CD4-positive, alpha-beta memory T cell (primary cell): ENCODE data around the gene ZNF397. TPM values are rescaled to one million over a fixed set of nuclear protein-coding genes. Genes with fewer than 3 reads are reported as not detected.

Experiments
- CTCF ChIA-PET: fragments of 350-600 bp; sonication (Branson Sonifier 250); formaldehyde crosslinking; loops from one replicate; lab custom pipeline; 2021; ENCODE audit warnings: inconsistent platforms; ENCODE audit not compliant: partially characterized antibody; lab: Charles Lee
- POLR2A ChIA-PET: fragments of 350-600 bp; sonication (Branson Sonifier 250); formaldehyde crosslinking; loops from one replicate; lab custom pipeline; 2021; ENCODE audit not compliant: partially characterized antibody; lab: Charles Lee
- DNase-seq, 5 donors: peaks; one replicate each; pipeline versions ENCODE4 v3.0.0 to v3.0.0-alpha.2; 2020 to 2022; ENCODE audit warnings: mixed read lengths in 1 of 5
- H3K27ac ChIP-seq: one replicate; pipeline ENCODE4 v1.7.0; 2013; ENCODE audit warnings: low read depth, low read length
- H3K27me3 ChIP-seq: 2 replicates; pipeline ENCODE4 v1.7.0; 2013; ENCODE audit warnings: mild to moderate bottlenecking, low read length, moderate library complexity; ENCODE audit not compliant: insufficient read depth
- H3K36me3 ChIP-seq: 2 replicates; pipeline ENCODE4 v1.7.0; 2013; ENCODE audit warnings: mild to moderate bottlenecking, low read length, moderate library complexity; ENCODE audit not compliant: insufficient read depth
- H3K4me1 ChIP-seq: 2 replicates; pipeline ENCODE4 v1.7.0; 2013; ENCODE audit warnings: mild to moderate bottlenecking, low read length, moderate library complexity; ENCODE audit not compliant: insufficient read depth
- H3K4me3 ChIP-seq, 2 donors: one replicate each; pipeline ENCODE4 v1.7.0; 2013; ENCODE audit warnings: low read length in 2 of 2, mild to moderate bottlenecking in 1 of 2
- H3K9me3 ChIP-seq, 2 donors: one replicate each; pipeline ENCODE4 v1.7.0; 2013; ENCODE audit warnings: low read length in 2 of 2, control low read depth in 1 of 2; ENCODE audit not compliant: control insufficient read depth in 1 of 2
- H3K27ac Mint-ChIP-seq, 7 donors: one replicate each; pipeline ENCODE4 v1.8.0; 2020 to 2021; ENCODE audit warnings: mixed read lengths in 7 of 7, mild to moderate bottlenecking in 6 of 7, inconsistent platforms in 3 of 7, moderate library complexity in 3 of 7
- H3K27me3 Mint-ChIP-seq, 2 donors: one replicate each; pipeline ENCODE4 v1.8.0; 2020 to 2021; ENCODE audit warnings: mixed read lengths in 2 of 2
- H3K36me3 Mint-ChIP-seq, 2 donors: one replicate each; pipeline ENCODE4 v1.8.0; 2020 to 2021; ENCODE audit warnings: mixed read lengths in 2 of 2, inconsistent platforms in 1 of 2, mild to moderate bottlenecking in 1 of 2
- H3K4me1 Mint-ChIP-seq, 4 donors: one replicate each; pipeline ENCODE4 v1.8.0; 2020 to 2021; ENCODE audit warnings: mixed read lengths in 4 of 4, mild to moderate bottlenecking in 1 of 4
- H3K4me3 Mint-ChIP-seq, 8 donors: one replicate each; pipeline ENCODE4 v1.8.0; 2020 to 2021; ENCODE audit warnings: mixed read lengths in 8 of 8, mild to moderate bottlenecking in 7 of 8, moderate library complexity in 6 of 8, inconsistent platforms in 3 of 8
- H3K9me3 Mint-ChIP-seq, 8 donors: one replicate each; pipeline ENCODE4 v1.8.0; 2020 to 2021; ENCODE audit warnings: mixed read lengths in 8 of 8, mild to moderate bottlenecking in 5 of 8, inconsistent platforms in 3 of 8, moderate library complexity in 1 of 8
- intact Hi-C: fragments of 100-400 bp; cut with micrococcal nuclease; formaldehyde crosslinking; loops from one replicate; pipeline ENCODE4 v1.15.1; 2023
- polyA plus RNA-seq, 2 donors: library from polyadenylated mRNA; unstranded; fragments of 300-500 nt; fragmentation: Illumina TruSeq; gene quantifications; one replicate each; pipeline ENCODE4 v1.2.3, GENCODE V29; 2021
- total RNA-seq, 2 experiments: library from RNA; stranded (reverse); gene quantifications; one replicate each; pipeline ENCODE4 v1.2.3, GENCODE V29; 2021

Gene ZNF397
- total and polyA plus RNA-seq, 4 experiments from 2014 or later = 4.6 to 58.5 (median 31.8) TPM

- no peak for DNase-seq
- Mint-ChIP-seq H3K4me1 (peaks cover 11 to 40% (median 15%) of the 10 kb centered on the region in 4 donors), H3K27me3 (no peaks in the 10 kb centered on the region), H3K36me3 (peaks cover 64 to 74% of the 10 kb centered on the region in 2 donors), H3K27ac (no peak overlapping the region), H3K4me3 (no peak overlapping the region), H3K9me3 (peaks cover 0 to 6% (median 0%) of the 10 kb centered on the region in 8 donors)
- intact Hi-C loops = loop anchor here (10.0 kb wide), 1 partner anchor 820 kb away; the partner anchor contains the start of gene RPRD1A
- Histone ChIP-seq H3K36me3 (peaks cover 39% of the 10 kb centered on the region), H3K4me1 (peaks cover 17% of the 10 kb centered on the region), H3K4me3 (no peak overlapping the region), H3K27ac (no peak overlapping the region), H3K9me3 (no peaks in the 10 kb centered on the region), H3K27me3 (no peaks in the 10 kb centered on the region)
- CTCF ChIA-PET = interaction anchor here (1.0 to 2.3 kb wide), 3 partner anchors 14 to 208 kb away, joined by 3 to 9 read pairs (median 7); no protein-coding TSS in a partner anchor
- POLR2A ChIA-PET = interaction anchor here (1.1 kb wide), 1 partner anchor 22 kb away, joined by 4 read pairs; no protein-coding TSS in a partner anchor
Measured at GRCh38 chr18:35244671-35245070, 3.8 kb downstream of the ZNF397 start.

GRCh38 chr18:35245719-35246317, 5.0 kb downstream of the ZNF397 start:
- H3K36me3 ChIP-seq = peaks cover 45% of the 10 kb centered on the region
- no peak overlapping the region for H3K27ac ChIP-seq
- Mint-ChIP-seq H3K27ac (peak overlapping the region in 1 of 7 donors; percentile 43), H3K9me3 (peaks cover 0 to 6% (median 0%) of the 10 kb centered on the region in 8 donors), H3K27me3 (no peaks in the 10 kb centered on the region), H3K4me3 (no peak overlapping the region), H3K36me3 (peaks cover 75 to 78% of the 10 kb centered on the region in 2 donors), H3K4me1 (peaks cover 11 to 35% (median 15%) of the 10 kb centered on the region in 4 donors)
- POLR2A ChIA-PET = interaction anchor here (0.8 to 1.5 kb wide), 3 partner anchors 21 to 216 kb away, joined by 3 to 5 read pairs (median 3); no protein-coding TSS in a partner anchor
- CTCF ChIA-PET = interaction anchor here (1.0 to 1.2 kb wide), 3 partner anchors 13 to 210 kb away, joined by 3 to 5 read pairs (median 4); no protein-coding TSS in a partner anchor
- H3K27me3 ChIP-seq = no peaks in the 10 kb centered on the region
- DNase-seq = no peak
- H3K4me3 ChIP-seq = no peak overlapping the region
- intact Hi-C loops = loop anchor here (10.0 kb wide), 1 partner anchor 819 kb away; the partner anchor contains the start of gene RPRD1A
- H3K4me1 ChIP-seq = peaks cover 13% of the 10 kb centered on the region
- no peaks in the 10 kb centered on the region for H3K9me3 ChIP-seq

GRCh38 chr18:35246831-35247230, 6.0 kb downstream of the ZNF397 start:
- H3K9me3 Mint-ChIP-seq = peaks cover 0 to 6% (median 0%) of the 10 kb centered on the region in 8 donors
- H3K4me1 Mint-ChIP-seq = peaks cover 11 to 25% (median 14%) of the 10 kb centered on the region in 4 donors
- peak overlapping the region in 1 of 8 donors; percentile 6 for H3K4me3 Mint-ChIP-seq
- intact Hi-C loops = loop anchor here (10.0 kb wide), 1 partner anchor 818 kb away; the partner anchor contains the start of gene RPRD1A
- CTCF ChIA-PET = interaction anchor here (1.2 kb wide), 1 partner anchor 14 kb away, joined by 4 read pairs; no protein-coding TSS in a partner anchor
- POLR2A ChIA-PET = no interaction called here
- H3K27me3 Mint-ChIP-seq = no peaks in the 10 kb centered on the region
- DNase-seq = no peak
- Histone ChIP-seq H3K27me3 (no peaks in the 10 kb centered on the region), H3K27ac (no peak overlapping the region), H3K36me3 (peaks cover 45% of the 10 kb centered on the region), H3K4me3 (no peak overlapping the region), H3K4me1 (peaks cover 9% of the 10 kb centered on the region), H3K9me3 (no peaks in the 10 kb centered on the region)
- peaks cover 84 to 85% of the 10 kb centered on the region in 2 donors for H3K36me3 Mint-ChIP-seq
- H3K27ac Mint-ChIP-seq = peak overlapping the region in 3 of 7 donors; percentile 1 to 54 (median 16)

- Mint-ChIP-seq H3K36me3 (peaks cover 86 to 89% of the 10 kb centered on the region in 2 donors), H3K27me3 (no peaks in the 10 kb centered on the region), H3K4me3 (no peak overlapping the region), H3K27ac (peak overlapping the region in 2 of 7 donors; percentile 32 to 49), H3K4me1 (peaks cover 10 to 17% (median 11%) of the 10 kb centered on the region in 4 donors), H3K9me3 (peaks cover 0 to 6% (median 4%) of the 10 kb centered on the region in 8 donors)
- POLR2A ChIA-PET = no interaction called here
- intact Hi-C loops = loop anchor here (10.0 kb wide), 1 partner anchor 817 kb away; the partner anchor contains the start of gene RPRD1A
- CTCF ChIA-PET = no interaction called here
- no peak overlapping the region for H3K27ac ChIP-seq
- H3K27me3 ChIP-seq = no peaks in the 10 kb centered on the region
- DNase-seq = no peak
- peaks cover 45% of the 10 kb centered on the region for H3K36me3 ChIP-seq
- peaks cover under 1% of the 10 kb centered on the region for H3K4me1 ChIP-seq
- H3K4me3 ChIP-seq = no peak overlapping the region
- H3K9me3 ChIP-seq = no peaks in the 10 kb centered on the region
Measured at GRCh38 chr18:35247412-35248249, 6.8 kb downstream of the ZNF397 start.

GRCh38 chr18:35248429-35248828, 7.6 kb downstream of the ZNF397 start:
- intact Hi-C loops = loop anchor here (10.0 kb wide), 1 partner anchor 816 kb away; the partner anchor contains the start of gene RPRD1A
- H3K9me3 ChIP-seq = no peaks in the 10 kb centered on the region
- H3K36me3 Mint-ChIP-seq = peaks cover 86 to 91% of the 10 kb centered on the region in 2 donors
- no peak overlapping the region for H3K27ac Mint-ChIP-seq
- no peak overlapping the region for H3K4me3 Mint-ChIP-seq
- peaks cover 6 to 14% (median 9%) of the 10 kb centered on the region in 4 donors for H3K4me1 Mint-ChIP-seq
- no peaks in the 10 kb centered on the region for H3K4me1 ChIP-seq
- CTCF ChIA-PET = no interaction called here
- H3K36me3 ChIP-seq = peaks cover 45% of the 10 kb centered on the region
- H3K27me3 ChIP-seq = no peaks in the 10 kb centered on the region
- POLR2A ChIA-PET = no interaction called here
- H3K27ac ChIP-seq = no peak overlapping the region
- H3K9me3 Mint-ChIP-seq = peaks cover 0 to 12% (median 8%) of the 10 kb centered on the region in 8 donors
- no peak overlapping the region for H3K4me3 ChIP-seq
- H3K27me3 Mint-ChIP-seq = no peaks in the 10 kb centered on the region
- DNase-seq = no peak

GRCh38 chr18:35252466-35252865, 11.6 kb downstream of the ZNF397 start:
- no peak overlapping the region for H3K4me3 Mint-ChIP-seq
- H3K4me1 Mint-ChIP-seq = no peaks in the 10 kb centered on the region
- H3K27ac Mint-ChIP-seq = no peak overlapping the region
- no peaks in the 10 kb centered on the region for H3K27me3 ChIP-seq
- H3K4me1 ChIP-seq = no peaks in the 10 kb centered on the region
- peaks cover 0 to 28% (median 19%) of the 10 kb centered on the region in 8 donors for H3K9me3 Mint-ChIP-seq
- peaks cover 64 to 79% of the 10 kb centered on the region in 2 donors for H3K36me3 Mint-ChIP-seq
- intact Hi-C loops = no loop called here
- H3K36me3 ChIP-seq = peaks cover 12% of the 10 kb centered on the region
- no peak overlapping the region for H3K27ac ChIP-seq
- CTCF ChIA-PET = no interaction called here
- peaks cover 0 to 4% of the 10 kb centered on the region in 2 donors for H3K9me3 ChIP-seq
- no peak overlapping the region for H3K4me3 ChIP-seq
- DNase-seq = no peak
- H3K27me3 Mint-ChIP-seq = no peaks in the 10 kb centered on the region
- POLR2A ChIA-PET = no interaction called here
